Sigmoid colon (tissue), 7 donors: Measurements from ENCODE around the gene ELMOD2. TPM values are rescaled to one million over a fixed set of nuclear protein-coding genes. Genes with fewer than 3 reads are reported as not detected.
A peak's percentile ranks its signal among the peaks of the same experiment; 100 is the strongest.

Experiments
- DNase-seq: peaks from one replicate; pipeline ENCODE4 v3.0.0-alpha.2; 2019
- H3K27ac ChIP-seq, 4 donors: fragments of 200-600 bp; sonication (generic); one replicate each; pipeline ENCODE4 v1.5.1; 2016 to 2019; ENCODE audit warnings: mild to moderate bottlenecking in 1 of 4
- H3K27me3 ChIP-seq, 3 donors: fragments of 200-600 bp; sonication (generic); one replicate each; pipeline ENCODE4 v1.5.1; 2019; ENCODE audit warnings: mild to moderate bottlenecking in 1 of 3
- H3K36me3 ChIP-seq, 4 donors: fragments of 200-600 bp; sonication (generic); one replicate each; pipeline ENCODE4 v1.5.1; 2016 to 2019
- H3K4me1 ChIP-seq, 4 donors: fragments of 200-600 bp; sonication (generic); one replicate each; pipeline ENCODE4 v1.5.1; 2017 to 2019
- H3K4me3 ChIP-seq, 4 donors: fragments of 200-600 bp; sonication (generic); one replicate each; pipeline ENCODE4 v1.5.1; 2017 to 2019; ENCODE audit warnings: mild to moderate bottlenecking in 2 of 4, moderate library complexity in 1 of 4
- H3K9me3 ChIP-seq, 4 donors: fragments of 200-600 bp in 3 of 4; sonication (generic) in 3 of 4; one replicate each; pipeline versions ENCODE4 v1.5.1 to v1.6.1; 2013 to 2019
- EP300 ChIP-seq, 4 donors: sonication (generic); formaldehyde crosslinking; IDR thresholded peaks; one replicate each; pipeline ENCODE4 v1.6.1; 2017; ENCODE audit warnings: antibody characterized with exemption in 4 of 4
- POLR2A ChIP-seq, 2 donors: fragments of 450-650 bp; IDR thresholded peaks; one replicate each; pipeline ENCODE4 v1.6.1; 2016; ENCODE audit warnings: antibody characterized with exemption in 2 of 2, mild to moderate bottlenecking in 2 of 2, moderate library complexity in 2 of 2
- POLR2AphosphoS5 ChIP-seq, 4 donors: sonication (generic); formaldehyde crosslinking; IDR thresholded peaks; one replicate each; pipeline ENCODE4 v1.6.1; 2017; ENCODE audit warnings: antibody characterized with exemption in 4 of 4
- WGBS, 2 donors: extraction: QIAGEN DNeasy Blood & Tissue Kit; methylation state at CpG; one replicate each; pipeline ENCODE4 v1.1.7; 2013; 5-methylcytosine and 5-hydroxymethylcytosine counted together
- intact Hi-C: fragments of 100-400 bp; cut with DNase I; formaldehyde crosslinking; loops from one replicate; pipeline ENCODE4 v1.15.1; 2023
- polyA plus RNA-seq, 3 donors: library from polyadenylated mRNA; stranded (reverse); fragments of 200-250 nt; gene quantifications; one replicate each; pipeline ENCODE4 v1.2.3, GENCODE V29; 2013
- total RNA-seq, 4 donors: library from RNA; depleted of rRNA; stranded (reverse); fragments of >200 nt; gene quantifications; one replicate each; pipeline ENCODE4 v1.1.0, GENCODE V29; 2016
- TF ChIP-seq, protein P1 (sequence below), 4 experiments: fragments of 450-650 bp in 3 of 4; fragments of 200-600 bp in 1 of 4; IDR thresholded peaks; one replicate each; pipeline ENCODE4 v1.5.1; 2016 to 2019; ENCODE audit warnings: antibody characterized with exemption in 4 of 4, mild to moderate bottlenecking in 3 of 4, moderate library complexity in 2 of 4
- donor health status: healthy with polysubstance abuse.
- donor health status: Bipolar disorder and iron deficiency.
- donor health status: healthy.

Gene ELMOD2
- total and polyA plus RNA-seq, 7 donors = 1.8 to 20.7 (median 11.8) TPM

DNA sequence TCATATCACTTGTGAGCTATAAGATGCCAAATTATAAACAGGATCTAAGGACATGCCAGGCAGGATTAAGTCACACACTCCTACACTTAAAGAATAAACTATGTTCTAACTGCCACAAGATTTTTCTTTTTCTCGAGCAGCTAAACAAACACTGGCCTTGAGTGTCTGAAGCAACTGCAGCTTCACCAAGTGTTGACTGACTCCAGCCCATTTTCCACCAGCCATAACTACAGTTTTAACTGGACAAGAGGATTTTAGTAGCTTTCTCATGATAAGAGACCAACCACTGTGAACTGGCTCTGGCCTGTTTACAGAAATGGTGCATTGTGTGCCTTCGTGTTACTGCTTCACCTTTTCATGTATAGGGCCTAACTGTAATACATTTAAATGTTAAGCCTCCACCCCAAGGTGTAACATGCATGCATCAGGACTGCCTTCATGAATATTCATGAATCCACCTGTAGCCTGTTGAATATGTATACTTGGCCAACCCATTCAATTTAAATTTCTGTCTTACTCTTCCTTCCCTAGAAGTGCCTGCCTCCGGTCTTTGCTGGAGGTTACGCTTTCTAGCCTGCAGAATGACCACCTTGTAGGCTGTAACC lies 34.0 kb downstream of the ELMOD2 start:
- Histone ChIP-seq H3K27me3 (no peaks in the 10 kb centered on the region), H3K4me3 (no peak overlapping the region), H3K36me3 (no peaks in the 10 kb centered on the region), H3K4me1 (no peaks in the 10 kb centered on the region), H3K27ac (no peak overlapping the region), H3K9me3 (no peaks in the 10 kb centered on the region)
- 82 to 87% methylated on average over 4 of the region's 4 CpGs for WGBS, 2 donors
- DNase-seq = no peak
- intact Hi-C loops = no loop called here
- TF ChIP-seq POLR2A (IDR thresholded peaks at IDR 0.05) = no peak
- TF ChIP-seq, protein P1, sequence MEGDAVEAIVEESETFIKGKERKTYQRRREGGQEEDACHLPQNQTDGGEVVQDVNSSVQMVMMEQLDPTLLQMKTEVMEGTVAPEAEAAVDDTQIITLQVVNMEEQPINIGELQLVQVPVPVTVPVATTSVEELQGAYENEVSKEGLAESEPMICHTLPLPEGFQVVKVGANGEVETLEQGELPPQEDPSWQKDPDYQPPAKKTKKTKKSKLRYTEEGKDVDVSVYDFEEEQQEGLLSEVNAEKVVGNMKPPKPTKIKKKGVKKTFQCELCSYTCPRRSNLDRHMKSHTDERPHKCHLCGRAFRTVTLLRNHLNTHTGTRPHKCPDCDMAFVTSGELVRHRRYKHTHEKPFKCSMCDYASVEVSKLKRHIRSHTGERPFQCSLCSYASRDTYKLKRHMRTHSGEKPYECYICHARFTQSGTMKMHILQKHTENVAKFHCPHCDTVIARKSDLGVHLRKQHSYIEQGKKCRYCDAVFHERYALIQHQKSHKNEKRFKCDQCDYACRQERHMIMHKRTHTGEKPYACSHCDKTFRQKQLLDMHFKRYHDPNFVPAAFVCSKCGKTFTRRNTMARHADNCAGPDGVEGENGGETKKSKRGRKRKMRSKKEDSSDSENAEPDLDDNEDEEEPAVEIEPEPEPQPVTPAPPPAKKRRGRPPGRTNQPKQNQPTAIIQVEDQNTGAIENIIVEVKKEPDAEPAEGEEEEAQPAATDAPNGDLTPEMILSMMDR (IDR thresholded peaks at IDR 0.05) = no peak
- TF ChIP-seq POLR2AphosphoS5 (IDR thresholded peaks at IDR 0.05) = no peak
- no peak for TF ChIP-seq EP300 (IDR thresholded peaks at IDR 0.05)

DNA sequence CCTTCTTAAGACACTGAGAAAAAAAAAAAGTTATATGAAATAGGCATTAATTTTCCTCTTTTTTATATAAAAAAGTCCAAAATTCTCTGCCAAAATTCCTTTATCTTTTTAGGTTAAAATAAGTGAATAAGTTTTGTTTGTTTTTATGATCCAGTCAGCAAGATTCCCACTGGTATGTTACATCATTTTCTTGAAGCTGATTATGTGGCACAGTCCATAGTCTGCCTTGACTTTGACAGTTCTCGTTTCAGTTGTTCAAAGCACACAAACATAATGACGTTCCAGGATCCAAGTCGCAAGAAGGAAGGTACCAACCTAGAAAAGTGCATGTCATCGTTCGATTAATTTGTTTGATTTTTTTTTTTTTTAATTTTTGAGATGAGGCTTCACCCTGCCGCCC lies 35.7 kb downstream of the ELMOD2 start:
- H3K4me1 ChIP-seq = no peaks in the 10 kb centered on the region
- 83 to 92% methylated on average over 6 of the region's 6 CpGs for WGBS, 2 donors
- TF ChIP-seq, protein P1 (IDR thresholded peaks at IDR 0.05) = no peak
- no peak for TF ChIP-seq EP300 (IDR thresholded peaks at IDR 0.05)
- no peak for TF ChIP-seq POLR2AphosphoS5 (IDR thresholded peaks at IDR 0.05)
- TF ChIP-seq POLR2A (IDR thresholded peaks at IDR 0.05) = no peak
- H3K27me3 ChIP-seq = no peaks in the 10 kb centered on the region
- no peak for DNase-seq
- H3K9me3 ChIP-seq = no peaks in the 10 kb centered on the region
- no peak overlapping the region for H3K27ac ChIP-seq
- no peaks in the 10 kb centered on the region for H3K36me3 ChIP-seq
- intact Hi-C loops = no loop called here
- H3K4me3 ChIP-seq = no peak overlapping the region

DNA sequence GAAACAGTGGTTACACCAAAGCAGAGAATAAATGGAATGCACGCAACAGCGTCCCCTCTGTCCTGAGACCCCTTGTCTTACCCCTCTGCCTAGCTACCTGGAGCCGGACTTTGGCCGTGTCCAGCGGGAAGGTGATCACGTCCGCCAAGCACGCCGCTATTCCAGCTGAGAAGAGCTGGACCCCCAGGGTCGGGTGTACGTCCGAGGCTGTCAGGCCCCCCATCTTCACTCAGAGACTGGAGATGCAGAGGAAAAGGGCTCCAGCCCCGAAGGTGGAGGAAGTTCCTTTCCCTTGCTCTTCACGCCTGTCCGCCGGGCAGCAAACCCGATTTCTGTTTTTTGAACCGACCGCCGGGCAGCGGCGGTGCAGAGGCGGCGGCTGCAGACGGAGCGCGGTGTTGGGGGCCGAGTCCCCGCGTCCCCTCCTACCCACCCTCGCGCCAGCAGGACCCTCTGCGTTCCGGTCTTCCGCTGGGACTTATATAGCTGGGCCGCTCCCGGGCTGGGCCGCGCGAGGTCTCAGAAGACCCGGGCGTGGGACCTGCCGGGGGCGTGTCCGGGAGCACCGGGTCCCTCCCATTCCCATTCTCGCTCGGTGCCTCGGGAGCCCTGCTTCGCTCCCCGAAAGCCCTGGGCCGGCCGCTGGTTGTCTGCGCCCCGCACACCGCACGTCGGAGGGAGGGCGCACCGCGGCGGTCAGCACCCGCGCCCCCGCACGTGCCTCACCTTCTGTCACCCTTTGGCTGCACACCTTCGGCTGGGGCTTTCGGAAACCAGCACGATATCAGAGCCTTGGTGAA lies 44.7 kb downstream of the ELMOD2 start, which contains the start of gene UCP1:
TSS of gene UCP1 (minus strand) at position 455 of the 800 bp plus-strand sequence. CDS start at position 223, 232 bp downstream.
- WGBS, 2 donors = 2% methylated on average over 69 of the region's 69 CpGs
- no peaks in the 10 kb centered on the region for H3K9me3 ChIP-seq
- H3K4me3 ChIP-seq = peak within 1 kb of the TSS; percentile 26 to 56 (median 47)
- intact Hi-C loops = no loop called here
- H3K36me3 ChIP-seq = no peaks in the 10 kb centered on the region
- peaks cover 0 to 18% (median 8%) of the 10 kb centered on the region in 4 donors for H3K4me1 ChIP-seq
- H3K27me3 ChIP-seq = peaks cover 12 to 52% (median 33%) of the 10 kb centered on the region in 3 donors
- no peak for DNase-seq
- H3K27ac ChIP-seq = no peak within 1 kb of the TSS
- no peak for TF ChIP-seq EP300 (IDR thresholded peaks at IDR 0.05)
- no peak for TF ChIP-seq POLR2A (IDR thresholded peaks at IDR 0.05)
- no peak for TF ChIP-seq POLR2AphosphoS5 (IDR thresholded peaks at IDR 0.05)
- TF ChIP-seq, protein P1 (IDR thresholded peaks at IDR 0.05) = no peak

DNA sequence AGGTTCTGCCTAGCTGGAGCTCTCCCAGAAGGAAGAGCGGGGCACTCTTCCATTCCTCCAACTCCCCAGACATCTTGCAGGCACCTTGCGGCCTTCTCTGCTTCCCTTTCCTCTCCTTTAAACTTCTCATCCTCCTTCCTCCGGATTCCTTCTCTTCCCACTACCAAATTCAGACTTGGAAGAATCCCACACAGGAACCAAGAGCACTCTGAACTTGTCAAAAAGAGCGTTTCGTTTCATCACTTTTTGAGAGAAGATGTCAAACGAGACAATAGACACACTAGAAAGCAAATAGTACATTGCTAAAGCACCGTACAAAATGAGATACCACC lies 45.3 kb downstream of the ELMOD2 start:
- no peak overlapping the region for H3K27ac ChIP-seq
- TF ChIP-seq, protein P1 (IDR thresholded peaks at IDR 0.05) = no peak
- H3K36me3 ChIP-seq = no peaks in the 10 kb centered on the region
- DNase-seq = no peak
- peaks cover 12 to 52% (median 33%) of the 10 kb centered on the region in 3 donors for H3K27me3 ChIP-seq
- intact Hi-C loops = no loop called here
- no peaks in the 10 kb centered on the region for H3K9me3 ChIP-seq
- peaks cover 0 to 18% (median 8%) of the 10 kb centered on the region in 4 donors for H3K4me1 ChIP-seq
- 43 to 49% methylated on average over 7 of the region's 7 CpGs for WGBS, 2 donors
- peak overlapping the region; percentile 26 to 56 (median 47) for H3K4me3 ChIP-seq
